GM23338 (cell line): ENCODE measurements around the gene PRPF6. TPM values are rescaled to one million over a fixed set of nuclear protein-coding genes. Genes with fewer than 3 reads are reported as not detected.

Experiments used
- ATAC-seq: fragments of 200-7000 bp; cut with Tn5 transposase; 3 replicates; pipeline ENCODE4 v1.9.1; 2020
- DNase-seq: peaks from one replicate; pipeline ENCODE4 v3.0.0-alpha.2; 2015; ENCODE audit warnings: low spot score
- H2AFZ ChIP-seq: fragments of 200-600 bp; sonication (generic); 2 replicates; pipeline ENCODE4 v1.8.0; 2016; ENCODE audit warnings: antibody characterized with exemption, mild to moderate bottlenecking, moderate library complexity
- H3F3A ChIP-seq: fragments of 200-600 bp; sonication (generic); replicated peaks from 2 replicates; pipeline ENCODE4 v1.8.0; 2017; ENCODE audit warnings: antibody characterized with exemption, mixed run types, low read depth
- H3K27ac ChIP-seq: fragments of 200-600 bp; sonication (generic); 2 replicates; pipeline ENCODE4 v1.6.1; 2016; ENCODE audit warnings: low read depth
- H3K27me3 ChIP-seq: fragments of 200-600 bp; sonication (generic); 2 replicates; pipeline ENCODE4 v1.8.0; 2016; ENCODE audit warnings: mild to moderate bottlenecking, mixed run types, moderate library complexity; ENCODE audit not compliant: insufficient read depth
- H3K36me3 ChIP-seq: fragments of 200-600 bp; sonication (generic); 2 replicates; pipeline ENCODE4 v1.8.0; 2016; ENCODE audit warnings: mild to moderate bottlenecking; ENCODE audit not compliant: insufficient read depth
- H3K4me1 ChIP-seq: fragments of 200-600 bp; sonication (generic); 2 replicates; pipeline ENCODE4 v1.8.0; 2016; ENCODE audit warnings: mild to moderate bottlenecking, moderate library complexity; ENCODE audit not compliant: insufficient read depth
- H3K4me2 ChIP-seq: fragments of 200-600 bp; sonication (generic); 2 replicates; pipeline ENCODE4 v1.7.1; 2017; ENCODE audit warnings: mixed run types
- H3K4me3 ChIP-seq: fragments of 200-600 bp; sonication (generic); 2 replicates; pipeline ENCODE4 v1.6.1; 2016; ENCODE audit warnings: mixed run types
- H3K79me2 ChIP-seq: fragments of 200-600 bp; sonication (generic); replicated peaks from 2 replicates; pipeline ENCODE4 v1.8.0; 2017; ENCODE audit warnings: mild to moderate bottlenecking; ENCODE audit not compliant: insufficient read depth
- H3K9me2 ChIP-seq: fragments of 200-600 bp; sonication (generic); 2 replicates; pipeline ENCODE4 v1.8.0; 2017; ENCODE audit not compliant: insufficient read depth
- H4K20me1 ChIP-seq: fragments of 200-600 bp; sonication (generic); replicated peaks from 2 replicates; pipeline ENCODE4 v1.8.0; 2017; ENCODE audit warnings: mild to moderate bottlenecking; ENCODE audit not compliant: insufficient read depth
- H3K27ac Mint-ChIP-seq: 2 replicates; pipeline ENCODE4 v1.8.0; 2020; ENCODE audit warnings: inconsistent platforms, mild to moderate bottlenecking, moderate library complexity, mixed read lengths
- H3K27me3 Mint-ChIP-seq: 3 replicates; pipeline ENCODE4 v1.8.0; 2022; ENCODE audit warnings: low read depth, mild to moderate bottlenecking, moderate library complexity, mixed read lengths, inconsistent platforms; ENCODE audit not compliant: insufficient read depth, poor library complexity
- H3K36me3 Mint-ChIP-seq: 3 replicates; pipeline ENCODE4 v1.8.0; 2021; ENCODE audit warnings: low read depth, mild to moderate bottlenecking, inconsistent platforms, moderate library complexity, mixed read lengths
- H3K4me1 Mint-ChIP-seq: 3 replicates; pipeline ENCODE4 v1.8.0; 2020; ENCODE audit warnings: mild to moderate bottlenecking, inconsistent platforms, mixed read lengths
- H3K4me3 Mint-ChIP-seq: 3 replicates; pipeline ENCODE4 v1.8.0; 2021; ENCODE audit warnings: moderate library complexity, mild to moderate bottlenecking, inconsistent platforms, mixed read lengths
- H3K9me3 Mint-ChIP-seq: 3 replicates; pipeline ENCODE4 v1.8.0; 2020; ENCODE audit warnings: moderate library complexity, mild to moderate bottlenecking, inconsistent platforms, mixed read lengths
- CREB1 ChIP-seq: fragments of 250-450 bp; sonication (Bioruptor Pico); IDR thresholded peaks from 2 replicates; pipeline ENCODE4 v1.5.0; 2020; ENCODE audit warnings: low read depth, mild to moderate bottlenecking, moderate library complexity
- CTCF ChIP-seq, 2 experiments: fragments of 200-600 bp in 1 of 2; sonication (generic) in 1 of 2; conservative IDR thresholded peaks; 2 replicates each; pipeline versions ENCODE4 v1.5.1 to v1.6.1; 2016 to 2017; ENCODE audit warnings: antibody characterized with exemption in 2 of 2, low read depth in 2 of 2, mild to moderate bottlenecking in 2 of 2, moderate library complexity in 1 of 2
- ETS1 ChIP-seq: IDR thresholded peaks from 2 replicates; pipeline ENCODE4 v1.6.1; 2016; ENCODE audit warnings: antibody characterized with exemption
- EZH2 ChIP-seq: fragments of 200-600 bp; sonication (generic); IDR thresholded peaks from one replicate; pipeline ENCODE4 v1.8.0; 2017; ENCODE audit warnings: antibody characterized with exemption, mild to moderate bottlenecking, low read depth; ENCODE audit not compliant: unreplicated experiment
- EZH2phosphoT487 ChIP-seq: fragments of 200-600 bp; sonication (generic); IDR thresholded peaks from one replicate; pipeline ENCODE4 v1.8.1; 2018; ENCODE audit warnings: antibody characterized with exemption; ENCODE audit not compliant: unreplicated experiment
- JUNB ChIP-seq: IDR thresholded peaks from one replicate; pipeline ENCODE4 v1.6.1; 2016; ENCODE audit warnings: antibody characterized with exemption; ENCODE audit not compliant: unreplicated experiment
- NANOG ChIP-seq: IDR thresholded peaks from 2 replicates; pipeline ENCODE4 v1.6.1; 2016; ENCODE audit warnings: antibody characterized with exemption, borderline replicate concordance
- POLR2AphosphoS5 ChIP-seq: IDR thresholded peaks from 2 replicates; pipeline ENCODE4 v1.6.1; 2016; ENCODE audit warnings: antibody characterized with exemption, low read depth
- REST ChIP-seq: IDR thresholded peaks from one replicate; pipeline ENCODE4 v1.6.1; 2018; ENCODE audit warnings: antibody characterized with exemption; ENCODE audit not compliant: unreplicated experiment
- STAT1 ChIP-seq: IDR thresholded peaks from one replicate; pipeline ENCODE4 v1.6.1; 2016; ENCODE audit warnings: antibody characterized with exemption; ENCODE audit not compliant: unreplicated experiment
- ZNF114 ChIP-seq: fragments of 250-450 bp; sonication (Bioruptor Pico); IDR thresholded peaks from 2 replicates; pipeline ENCODE4 v1.5.0; 2020; ENCODE audit warnings: mild to moderate bottlenecking, moderate library complexity
- ZNF331 ChIP-seq: fragments of 250-450 bp; sonication (Bioruptor Pico); IDR thresholded peaks from 2 replicates; pipeline ENCODE4 v1.5.0; 2020; ENCODE audit warnings: low read depth, mild to moderate bottlenecking, moderate library complexity
- ZNF462 ChIP-seq: fragments of 250-450 bp; sonication (Bioruptor Pico); IDR thresholded peaks from 2 replicates; pipeline ENCODE4 v1.5.0; 2020; ENCODE audit warnings: mild to moderate bottlenecking, moderate library complexity
- polyA plus RNA-seq: library from polyadenylated mRNA; unstranded; fragments of >200 nt; fragmentation: Nextera tagmentation; extraction: Ambion mirVana; gene quantifications from 2 replicates; pipeline ENCODE4 v1.2.1, GENCODE V29; 2016
- total RNA-seq: library from RNA; depleted of rRNA; stranded (reverse); fragments of >200 nt; shearing (Covaris generic); gene quantifications from 2 replicates; pipeline ENCODE4 v1.2.3, GENCODE V29; 2014

Gene PRPF6
- total and polyA plus RNA-seq, 2 experiments from 2014 or later: 53.8 to 79.9 TPM

GRCh38 chr20:64051561-64052325 is 70.8 kb downstream of the PRPF6 start:
- Mint-ChIP-seq H3K4me1 (peaks cover 20% of the 10 kb centered on the region), H3K4me3 (no peak overlapping the region), H3K36me3 (no peaks in the 10 kb centered on the region), H3K27ac (no peak overlapping the region), H3K27me3 (peaks cover 51% of the 10 kb centered on the region), H3K9me3 (no peaks in the 10 kb centered on the region)
- H3K36me3 ChIP-seq: no peaks in the 10 kb centered on the region
- H3K27me3 ChIP-seq: peaks cover 37% of the 10 kb centered on the region
- H3K79me2 ChIP-seq: no peaks in the 10 kb centered on the region
- no peak overlapping the region for H3K4me2 ChIP-seq
- H4K20me1 ChIP-seq: no peaks in the 10 kb centered on the region
- ATAC-seq (no peak), DNase-seq (no peak)
- peaks cover 11% of the 10 kb centered on the region; the same call in 1 of the 2 replicates for H3K4me1 ChIP-seq
- H3F3A ChIP-seq: 0 out of 2 replicates have a peak, but pooled peaks cover 6% of the 10 kb centered on the region
- H3K4me3 ChIP-seq: no peak overlapping the region
- no peaks in the 10 kb centered on the region for H3K9me2 ChIP-seq
- TF ChIP-seq JUNB (no peak), ZNF462 (no peak), STAT1 (no peak), ZNF331 (CRISPR knock-in tag) (no peak), CTCF (conservative IDR thresholded peaks at IDR 0.05; ENCODE audit: low read depth in 2 of 2) (no peak), POLR2AphosphoS5 (no peak), EZH2 (no peak), EZH2phosphoT487 (no peak), ETS1 (no peak), NANOG (no peak), REST (no peak), CREB1 (CRISPR knock-in tag) (no peak), ZNF114 (no peak)
- H3K27ac ChIP-seq: no peak overlapping the region
- H2AFZ ChIP-seq: no peak overlapping the region
